OCI-LY3 (cell line): ENCODE results near the gene STK4.

Experiments
- H2AFZ ChIP-seq: fragments of 200-600, 300-600 bp; shearing (Covaris generic); 2 replicates; pipeline ENCODE4 v1.6.0; 2014; ENCODE audit warnings: antibody characterized with exemption, low read depth, low read length
- H3K27ac ChIP-seq: fragments of 200-600, 300-600 bp; sonication (generic); 2 replicates; pipeline ENCODE4 v1.5.1; 2014; ENCODE audit warnings: mild to moderate bottlenecking, low read length, moderate library complexity, mixed read lengths
- H3K27me3 ChIP-seq: fragments of 200-600, 300-600 bp; sonication (generic); 2 replicates; pipeline ENCODE4 v1.6.1; 2014; ENCODE audit warnings: low read depth, low read length, mixed read lengths
- H3K36me3 ChIP-seq: fragments of 200-600, 300-600 bp; sonication (generic); replicated peaks from 2 replicates; pipeline ENCODE3; 2014; ENCODE audit warnings: low read depth, low read length, mixed read lengths
- H3K4me1 ChIP-seq: fragments of 300-600, 200-600 bp; sonication (generic); 2 replicates; pipeline ENCODE4 v1.6.1; 2014; ENCODE audit warnings: low read length, mixed read lengths
- H3K4me2 ChIP-seq: fragments of 200-600, 300-600 bp; sonication (generic); 2 replicates; pipeline ENCODE4 v1.6.1; 2014; ENCODE audit warnings: low read length, mixed read lengths
- H3K4me3 ChIP-seq: fragments of 300-600, 200-600 bp; sonication (generic); 2 replicates; pipeline ENCODE4 v1.5.1; 2014; ENCODE audit warnings: antibody characterized with exemption, mild to moderate bottlenecking, low read length, moderate library complexity
- H3K79me2 ChIP-seq: fragments of 300-600, 200-600 bp; shearing (Covaris generic); 2 replicates; pipeline ENCODE4 v1.6.1; 2014; ENCODE audit warnings: mild to moderate bottlenecking, low read length, mixed read lengths
- H3K9ac ChIP-seq: fragments of 300-600, 200-600 bp; shearing (Covaris generic); 2 replicates; pipeline ENCODE4 v1.6.0; 2014; ENCODE audit warnings: mild to moderate bottlenecking, low read length, moderate library complexity
- H3K9me3 ChIP-seq: fragments of 200-600, 300-600 bp; shearing (Covaris generic); 2 replicates; pipeline ENCODE4 v1.6.1; 2014; ENCODE audit warnings: low read length, mixed read lengths; ENCODE audit not compliant: insufficient read depth
- H4K20me1 ChIP-seq: fragments of 200-600, 300-600 bp; sonication (generic); 2 replicates; pipeline ENCODE4 v1.6.1; 2016; ENCODE audit warnings: low read length, mixed read lengths; ENCODE audit not compliant: insufficient read depth
- CTCF ChIP-seq: fragments of 200-600, 300-600 bp; sonication (generic); IDR thresholded peaks from 2 replicates; pipeline ENCODE4 v1.5.1; 2014; ENCODE audit warnings: antibody characterized with exemption, low read length, low read depth
- EZH2phosphoT487 ChIP-seq: fragments of 200-600 bp; shearing (Covaris generic); IDR thresholded peaks from 2 replicates; pipeline ENCODE4 v1.6.1; 2018; ENCODE audit warnings: antibody characterized with exemption, mixed run types, low read depth

The STK4 gene

GRCh38 chr20:44950368-44950767 lies 15.9 kb upstream of the STK4 start:
- Histone ChIP-seq H3K79me2 (peaks cover 40% of the 10 kb centered on the region), H3K9ac (no peak overlapping the region), H3K36me3 (peaks cover 96% of the 10 kb centered on the region), H2AFZ (no peak overlapping the region), H3K4me3 (no peak overlapping the region), H3K27me3 (no peaks in the 10 kb centered on the region), H3K9me3 (no peaks in the 10 kb centered on the region), H3K27ac (no peak overlapping the region), H3K4me2 (no peak overlapping the region), H4K20me1 (peaks cover 5% of the 10 kb centered on the region; the same call in 1 of the 2 replicates), H3K4me1 (peaks cover 6% of the 10 kb centered on the region)
- TF ChIP-seq CTCF (no peak), EZH2phosphoT487 (no peak)

- no peak overlapping the region for H3K9ac ChIP-seq
- no peak overlapping the region for H3K4me2 ChIP-seq
- H3K27me3 ChIP-seq, result no peaks in the 10 kb centered on the region
- H3K36me3 ChIP-seq, result peaks cover 89% of the 10 kb centered on the region
- no peaks in the 10 kb centered on the region for H3K9me3 ChIP-seq
- peaks cover 64% of the 10 kb centered on the region for H3K79me2 ChIP-seq
- no peak overlapping the region for H3K4me3 ChIP-seq
- H4K20me1 ChIP-seq, result peaks cover 9% of the 10 kb centered on the region
- no peak for TF ChIP-seq CTCF
- TF ChIP-seq EZH2phosphoT487, result no peak
- H3K27ac ChIP-seq, result no peak overlapping the region
- no peak overlapping the region for H2AFZ ChIP-seq
- H3K4me1 ChIP-seq, result peaks cover 30% of the 10 kb centered on the region
Measured at GRCh38 chr20:44952731-44953130, 13.6 kb upstream of the STK4 start.

- Histone ChIP-seq H3K4me3 (no peak overlapping the region), H3K4me2 (no peak overlapping the region), H3K36me3 (peaks cover 83% of the 10 kb centered on the region), H3K27me3 (no peaks in the 10 kb centered on the region), H4K20me1 (peaks cover 17% of the 10 kb centered on the region), H3K9me3 (no peaks in the 10 kb centered on the region), H3K9ac (no peak overlapping the region), H3K27ac (no peak overlapping the region), H2AFZ (no peak overlapping the region), H3K4me1 (peaks cover 43% of the 10 kb centered on the region), H3K79me2 (peaks cover 70% of the 10 kb centered on the region)
- TF ChIP-seq EZH2phosphoT487, result no peak
Measured at GRCh38 chr20:44954211-44954610, 12.1 kb upstream of the STK4 start.

GRCh38 chr20:44955270-44955669 lies 11.0 kb upstream of the STK4 start:
- Histone ChIP-seq H3K36me3 (peaks cover 73% of the 10 kb centered on the region), H4K20me1 (peaks cover 17% of the 10 kb centered on the region), H3K4me2 (peak overlapping the region; percentile 26), H3K9ac (peak overlapping the region; percentile 1; the same call in 1 of the 2 replicates), H3K79me2 (peaks cover 78% of the 10 kb centered on the region), H3K4me3 (no peak overlapping the region), H3K27me3 (no peaks in the 10 kb centered on the region), H3K4me1 (peaks cover 44% of the 10 kb centered on the region), H3K27ac (peak overlapping the region; percentile 59), H2AFZ (no peak overlapping the region), H3K9me3 (no peaks in the 10 kb centered on the region)
- TF ChIP-seq CTCF, result no peak
- no peak for TF ChIP-seq EZH2phosphoT487

GRCh38 chr20:44956410-44956809 lies 9.9 kb upstream of the STK4 start:
- H3K36me3 ChIP-seq, result peaks cover 62% of the 10 kb centered on the region
- peaks cover 17% of the 10 kb centered on the region for H4K20me1 ChIP-seq
- H3K9me3 ChIP-seq, result no peaks in the 10 kb centered on the region
- H3K4me1 ChIP-seq, result peaks cover 52% of the 10 kb centered on the region
- H3K79me2 ChIP-seq, result peaks cover 78% of the 10 kb centered on the region
- H3K4me3 ChIP-seq, result no peak overlapping the region
- H3K27ac ChIP-seq, result no peak overlapping the region
- H3K9ac ChIP-seq, result no peak overlapping the region
- H3K27me3 ChIP-seq, result no peaks in the 10 kb centered on the region
- no peak overlapping the region for H2AFZ ChIP-seq
- peak overlapping the region; percentile 26; the same call in 1 of the 2 replicates for H3K4me2 ChIP-seq
- TF ChIP-seq CTCF, result no peak
- no peak for TF ChIP-seq EZH2phosphoT487
